ENCODE results near the gene CATSPER4. TPM values are rescaled to one million over a fixed set of nuclear protein-coding genes. Genes with fewer than 3 reads are reported as not detected.

CATSPER4 gene
- total and polyA plus RNA-seq, 2 donors (not counting 1 experiment from before 2014, with no cell fraction given) = not detected

DNA sequence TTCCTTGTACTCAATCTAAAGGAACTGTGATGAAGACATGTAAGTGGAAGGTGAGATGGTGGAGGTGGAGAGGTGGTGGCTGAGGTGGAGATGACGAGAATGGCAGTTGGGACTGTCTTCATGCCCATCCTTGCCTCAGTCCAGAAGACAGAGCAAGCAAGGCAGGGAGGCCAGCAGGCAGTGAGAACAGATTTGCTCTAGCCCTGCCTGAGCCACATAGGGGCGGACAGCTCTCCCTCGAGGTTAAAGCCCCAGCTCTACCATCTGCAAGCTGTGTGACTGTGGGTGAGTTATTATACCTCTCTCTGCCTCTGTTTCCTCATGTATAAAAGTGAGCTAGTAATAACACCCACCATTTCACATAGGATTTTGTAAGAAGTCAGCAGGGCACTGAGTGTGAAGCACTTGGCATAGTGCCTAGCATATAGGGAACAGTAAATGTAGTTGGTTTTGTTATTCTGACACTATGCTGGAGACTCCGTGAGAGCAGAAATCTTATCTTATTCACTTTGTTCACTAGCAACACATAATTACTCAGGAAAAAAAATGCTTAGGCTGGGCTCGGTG lies 36.4 kb upstream of the CATSPER4 start:
- Histone ChIP-seq H3K9me3 (ENCODE audit: control extremely low read depth in 1 of 3, control insufficient read depth in 2 of 3, insufficient read depth in 1 of 3, low read length in 2 of 3) (no peaks in the 10 kb centered on the region), H3K9ac (ENCODE audit: low read length) (no peak overlapping the region), H3K79me2 (ENCODE audit: control insufficient read depth, insufficient read depth, low read length) (no peaks in the 10 kb centered on the region), H3K27me3 (replicated peaks in 1 of 4; ENCODE audit: control extremely low read depth in 1 of 4, control insufficient read depth in 3 of 4, insufficient read depth in 4 of 4, low read length in 3 of 4) (peaks cover 0 to 44% (median 12%) of the 10 kb centered on the region in 4 experiments), H3K4me1 (ENCODE audit: control insufficient read depth in 2 of 2, insufficient read depth in 2 of 2, low read length in 2 of 2) (peaks cover 7 to 8% of the 10 kb centered on the region in 2 donors), H2AFZ (ENCODE audit: insufficient read depth, low read depth, low read length, poor library complexity, severe bottlenecking) (no peak overlapping the region), H4K20me1 (ENCODE audit: control insufficient read depth, insufficient read depth, low read length, poor library complexity, severe bottlenecking) (no peaks in the 10 kb centered on the region), H3K27ac (ENCODE audit: low read length in 2 of 2) (no peak overlapping the region), H3K4me3 (ENCODE audit: control extremely low read depth in 1 of 5, extremely low read depth in 1 of 5, insufficient read depth in 1 of 5, low read depth in 2 of 5, low read length in 4 of 5) (no peak overlapping the region), H3K36me3 (replicated peaks in 1 of 2; ENCODE audit: control extremely low read depth in 1 of 2, control insufficient read depth in 1 of 2, extremely low read depth in 1 of 2, insufficient read depth in 2 of 2, low read length in 1 of 2) (no peaks in the 10 kb centered on the region), H3K4me2 (replicated peaks; ENCODE audit: low read depth, low read length, poor library complexity, severe bottlenecking) (no peak overlapping the region)
- no peaks in the 10 kb centered on the region for H3K9me3 Mint-ChIP-seq (ENCODE audit: insufficient read depth)
- no peak overlapping the region for H3K4me3 Mint-ChIP-seq
- POLR2A ChIA-PET = no interaction called here
- CTCF ChIA-PET = interaction anchor here (0.6 to 4.3 kb wide), 2 partner anchors 9 to 51 kb away, joined by 4 to 31 read pairs; no protein-coding TSS in a partner anchor
- DNase-seq (no peak), ATAC-seq (ENCODE audit: low read depth) (no peak)
- no peak for TF ChIP-seq EZH2 (IDR thresholded peaks at IDR 0.05; ENCODE audit: borderline replicate concordance, insufficient read depth, low read depth, low read length, poor library complexity, severe bottlenecking)
- TF ChIP-seq, protein P1, sequence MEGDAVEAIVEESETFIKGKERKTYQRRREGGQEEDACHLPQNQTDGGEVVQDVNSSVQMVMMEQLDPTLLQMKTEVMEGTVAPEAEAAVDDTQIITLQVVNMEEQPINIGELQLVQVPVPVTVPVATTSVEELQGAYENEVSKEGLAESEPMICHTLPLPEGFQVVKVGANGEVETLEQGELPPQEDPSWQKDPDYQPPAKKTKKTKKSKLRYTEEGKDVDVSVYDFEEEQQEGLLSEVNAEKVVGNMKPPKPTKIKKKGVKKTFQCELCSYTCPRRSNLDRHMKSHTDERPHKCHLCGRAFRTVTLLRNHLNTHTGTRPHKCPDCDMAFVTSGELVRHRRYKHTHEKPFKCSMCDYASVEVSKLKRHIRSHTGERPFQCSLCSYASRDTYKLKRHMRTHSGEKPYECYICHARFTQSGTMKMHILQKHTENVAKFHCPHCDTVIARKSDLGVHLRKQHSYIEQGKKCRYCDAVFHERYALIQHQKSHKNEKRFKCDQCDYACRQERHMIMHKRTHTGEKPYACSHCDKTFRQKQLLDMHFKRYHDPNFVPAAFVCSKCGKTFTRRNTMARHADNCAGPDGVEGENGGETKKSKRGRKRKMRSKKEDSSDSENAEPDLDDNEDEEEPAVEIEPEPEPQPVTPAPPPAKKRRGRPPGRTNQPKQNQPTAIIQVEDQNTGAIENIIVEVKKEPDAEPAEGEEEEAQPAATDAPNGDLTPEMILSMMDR (IDR thresholded peaks at IDR 0.05) = no peak
- H3K4me1 Mint-ChIP-seq = peaks cover 2% of the 10 kb centered on the region
- no peak overlapping the region for H3K27ac Mint-ChIP-seq
- peaks cover 47% of the 10 kb centered on the region for H3K27me3 Mint-ChIP-seq
- WGBS (ENCODE audit: insufficient coverage) = 84% methylated on average over 2 of the region's 5 CpGs
- intact Hi-C loops (cut with micrococcal nuclease) = no loop called here

DNA sequence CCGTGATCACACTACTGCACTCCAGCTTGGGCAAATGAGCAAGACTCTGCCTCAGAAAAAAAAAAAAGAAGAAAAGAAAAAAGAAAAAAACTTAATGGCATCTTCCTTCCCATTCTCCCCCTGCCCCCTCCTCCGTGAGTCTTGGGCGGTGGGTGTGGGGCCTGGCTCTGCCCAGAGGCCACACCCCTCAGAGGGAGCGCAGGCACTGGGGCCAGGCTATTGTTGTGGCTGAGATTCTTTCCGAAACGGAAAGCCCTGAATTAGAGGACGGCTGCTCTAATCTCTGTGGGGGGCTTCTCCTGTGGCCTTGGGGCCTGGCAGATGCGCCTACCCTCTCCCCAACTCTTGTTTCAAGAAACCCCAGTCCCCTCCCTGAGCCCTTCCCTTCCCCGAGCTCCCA lies 35.7 kb upstream of the CATSPER4 start:
- H3K4me1 Mint-ChIP-seq = peaks cover 2% of the 10 kb centered on the region
- H3K36me3 ChIP-seq (replicated peaks in 1 of 2; ENCODE audit: control extremely low read depth in 1 of 2, control insufficient read depth in 1 of 2, extremely low read depth in 1 of 2, insufficient read depth in 2 of 2, low read length in 1 of 2) = no peaks in the 10 kb centered on the region
- H3K4me3 Mint-ChIP-seq = no peak overlapping the region
- no peak overlapping the region for H2AFZ ChIP-seq (ENCODE audit: insufficient read depth, low read depth, low read length, poor library complexity, severe bottlenecking)
- H3K79me2 ChIP-seq (ENCODE audit: control insufficient read depth, insufficient read depth, low read length) = no peaks in the 10 kb centered on the region
- WGBS (ENCODE audit: insufficient coverage) = 65% methylated on average over 7 of the region's 9 CpGs
- no peak for TF ChIP-seq EZH2 (IDR thresholded peaks at IDR 0.05; ENCODE audit: borderline replicate concordance, insufficient read depth, low read depth, low read length, poor library complexity, severe bottlenecking)
- TF ChIP-seq, protein P1 (IDR thresholded peaks at IDR 0.05) = no peak
- no peak for DNase-seq
- H3K27me3 Mint-ChIP-seq = peaks cover 48% of the 10 kb centered on the region
- peaks cover 0 to 46% (median 12%) of the 10 kb centered on the region in 4 experiments for H3K27me3 ChIP-seq (replicated peaks in 1 of 4; ENCODE audit: control extremely low read depth in 1 of 4, control insufficient read depth in 3 of 4, insufficient read depth in 4 of 4, low read length in 3 of 4)
- no peak overlapping the region for H3K4me3 ChIP-seq (ENCODE audit: control extremely low read depth in 1 of 5, extremely low read depth in 1 of 5, insufficient read depth in 1 of 5, low read depth in 2 of 5, low read length in 4 of 5)
- no peak for ATAC-seq (ENCODE audit: low read depth)
- H3K4me2 ChIP-seq (replicated peaks; ENCODE audit: low read depth, low read length, poor library complexity, severe bottlenecking) = no peak overlapping the region
- intact Hi-C loops (cut with micrococcal nuclease) = no loop called here
- H3K9me3 Mint-ChIP-seq (ENCODE audit: insufficient read depth) = no peaks in the 10 kb centered on the region
- H4K20me1 ChIP-seq (ENCODE audit: control insufficient read depth, insufficient read depth, low read length, poor library complexity, severe bottlenecking) = no peaks in the 10 kb centered on the region
- no peak overlapping the region for H3K27ac ChIP-seq (ENCODE audit: low read length in 2 of 2)
- CTCF ChIA-PET = interaction anchor here (1.4 to 4.3 kb wide), 3 partner anchors 10 to 50 kb away, joined by 4 to 31 read pairs (median 10); partner anchors contain the start of genes C1orf232 and ZNF593
- no peaks in the 10 kb centered on the region for H3K9me3 ChIP-seq (ENCODE audit: control extremely low read depth in 1 of 3, control insufficient read depth in 2 of 3, insufficient read depth in 1 of 3, low read length in 2 of 3)
- POLR2A ChIA-PET = no interaction called here
- no peak overlapping the region for H3K9ac ChIP-seq (ENCODE audit: low read length)
- H3K27ac Mint-ChIP-seq = no peak overlapping the region
- peaks cover 7 to 8% of the 10 kb centered on the region in 2 donors for H3K4me1 ChIP-seq (ENCODE audit: control insufficient read depth in 2 of 2, insufficient read depth in 2 of 2, low read length in 2 of 2)

All from B cell (primary cell).